Endothelial cell of umbilical vein (primary cell): Measurements from ENCODE around the gene SIN3B.

ENCODE experiments used
- EZH2 ChIP-seq: IDR thresholded peaks from 2 replicates; pipeline ENCODE4 v1.6.1; 2012; ENCODE audit warnings: borderline replicate concordance, low read depth, mild to moderate bottlenecking, moderate library complexity, low read length, inconsistent platforms; ENCODE audit not compliant: severe bottlenecking
- GATA2 ChIP-seq: IDR thresholded peaks from 2 replicates; pipeline ENCODE4 v1.7.0; 2011; ENCODE audit warnings: low read depth, mild to moderate bottlenecking, moderate library complexity, mixed read lengths, low read length; ENCODE audit not compliant: insufficient read length, insufficient read depth
- MYC ChIP-seq: IDR thresholded peaks from one replicate; pipeline ENCODE4 v1.6.1; 2011; ENCODE audit warnings: mild to moderate bottlenecking, low read depth, low read length
- POLR2A ChIP-seq: IDR thresholded peaks from 2 replicates; pipeline ENCODE4 v1.6.1; 2012; ENCODE audit warnings: low read depth, mild to moderate bottlenecking, control low read depth, low read length
- POLR2AphosphoS5 ChIP-seq: IDR thresholded peaks from 2 replicates; pipeline ENCODE4 v1.6.1; 2012; ENCODE audit warnings: low read depth, mild to moderate bottlenecking, control low read depth, low read length, moderate library complexity; ENCODE audit not compliant: insufficient read depth
- TF ChIP-seq, protein P1 (sequence below), 2 donors: IDR thresholded peaks; 1 replicate in 1 of 2; 2 replicates in 1 of 2; pipeline ENCODE4 v1.5.1; 2011; ENCODE audit warnings: low read length in 2 of 2, mild to moderate bottlenecking in 2 of 2, moderate library complexity in 2 of 2, control low read depth in 1 of 2, inconsistent platforms in 1 of 2, low read depth in 1 of 2; ENCODE audit not compliant: insufficient read depth in 1 of 2; ENCODE audit errors: extremely low read depth in 1 of 2

DNA sequence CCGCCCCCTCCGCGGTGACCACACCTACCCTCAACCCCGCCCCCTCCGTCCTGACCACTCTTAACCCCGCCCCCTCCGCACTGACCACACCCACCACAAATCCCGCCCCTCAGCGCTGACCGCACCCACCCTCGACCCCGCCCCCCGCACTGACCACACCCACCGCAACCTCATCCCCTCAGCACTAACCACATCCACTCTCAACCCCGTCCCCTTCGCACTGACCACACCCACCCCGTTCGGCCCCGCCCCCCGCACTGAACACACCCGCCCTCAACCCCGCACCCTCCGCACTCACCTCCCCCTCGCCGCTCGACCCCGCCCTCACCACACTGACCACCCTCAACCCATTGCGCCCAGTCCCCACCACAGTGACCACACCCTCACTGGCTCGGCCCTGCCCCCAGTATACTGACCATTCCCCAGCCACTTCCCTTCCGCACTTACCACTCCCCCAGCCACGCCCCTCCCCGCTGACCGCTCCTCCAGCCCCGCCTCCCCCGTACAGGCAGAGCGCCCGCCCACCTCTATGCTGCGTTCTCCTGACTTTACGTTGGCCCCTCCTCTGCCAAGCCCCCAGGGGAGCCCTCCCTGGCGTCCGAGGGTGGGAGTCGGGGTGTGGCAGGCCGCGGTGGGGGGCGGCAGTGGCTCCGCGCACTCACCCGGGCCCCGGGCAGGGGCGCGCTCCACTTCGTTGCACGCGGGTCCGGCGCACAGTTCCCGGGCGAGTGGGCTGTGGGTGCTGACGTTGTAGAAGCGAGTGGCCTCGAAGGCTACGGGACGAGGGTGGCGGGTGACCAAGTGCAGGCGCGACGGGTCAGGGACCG, 68.0 kb downstream of the SIN3B start:
- TF ChIP-seq EZH2 (no peak), POLR2AphosphoS5 (no peak), GATA2 (no peak), POLR2A (no peak), MYC (no peak)
- TF ChIP-seq, protein P1, sequence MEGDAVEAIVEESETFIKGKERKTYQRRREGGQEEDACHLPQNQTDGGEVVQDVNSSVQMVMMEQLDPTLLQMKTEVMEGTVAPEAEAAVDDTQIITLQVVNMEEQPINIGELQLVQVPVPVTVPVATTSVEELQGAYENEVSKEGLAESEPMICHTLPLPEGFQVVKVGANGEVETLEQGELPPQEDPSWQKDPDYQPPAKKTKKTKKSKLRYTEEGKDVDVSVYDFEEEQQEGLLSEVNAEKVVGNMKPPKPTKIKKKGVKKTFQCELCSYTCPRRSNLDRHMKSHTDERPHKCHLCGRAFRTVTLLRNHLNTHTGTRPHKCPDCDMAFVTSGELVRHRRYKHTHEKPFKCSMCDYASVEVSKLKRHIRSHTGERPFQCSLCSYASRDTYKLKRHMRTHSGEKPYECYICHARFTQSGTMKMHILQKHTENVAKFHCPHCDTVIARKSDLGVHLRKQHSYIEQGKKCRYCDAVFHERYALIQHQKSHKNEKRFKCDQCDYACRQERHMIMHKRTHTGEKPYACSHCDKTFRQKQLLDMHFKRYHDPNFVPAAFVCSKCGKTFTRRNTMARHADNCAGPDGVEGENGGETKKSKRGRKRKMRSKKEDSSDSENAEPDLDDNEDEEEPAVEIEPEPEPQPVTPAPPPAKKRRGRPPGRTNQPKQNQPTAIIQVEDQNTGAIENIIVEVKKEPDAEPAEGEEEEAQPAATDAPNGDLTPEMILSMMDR (IDR thresholded peaks at IDR 0.05; ENCODE audit: extremely low read depth in 1 of 2, insufficient read depth in 1 of 2, low read depth in 1 of 2, low read length in 2 of 2), result no peak
